HG03469 (cell line): Measurements from ENCODE around the gene SPOCK2.

Experiments used
- ATAC-seq: cut with Tn5 transposase; IDR thresholded peaks from one replicate; pipeline ENCODE4 v1.9.1; 2021; ENCODE audit warnings: mild to moderate bottlenecking, moderate library complexity, moderate number of reproducible peaks; ENCODE audit not compliant: unreplicated experiment

Gene SPOCK2

GRCh38 chr10:72088889-72089575 lies 681 bp upstream of the SPOCK2 start:
- no peak for ATAC-seq

GRCh38 chr10:72087392-72087968 lies 871 bp downstream of the SPOCK2 start:
- ATAC-seq = no peak

DNA sequence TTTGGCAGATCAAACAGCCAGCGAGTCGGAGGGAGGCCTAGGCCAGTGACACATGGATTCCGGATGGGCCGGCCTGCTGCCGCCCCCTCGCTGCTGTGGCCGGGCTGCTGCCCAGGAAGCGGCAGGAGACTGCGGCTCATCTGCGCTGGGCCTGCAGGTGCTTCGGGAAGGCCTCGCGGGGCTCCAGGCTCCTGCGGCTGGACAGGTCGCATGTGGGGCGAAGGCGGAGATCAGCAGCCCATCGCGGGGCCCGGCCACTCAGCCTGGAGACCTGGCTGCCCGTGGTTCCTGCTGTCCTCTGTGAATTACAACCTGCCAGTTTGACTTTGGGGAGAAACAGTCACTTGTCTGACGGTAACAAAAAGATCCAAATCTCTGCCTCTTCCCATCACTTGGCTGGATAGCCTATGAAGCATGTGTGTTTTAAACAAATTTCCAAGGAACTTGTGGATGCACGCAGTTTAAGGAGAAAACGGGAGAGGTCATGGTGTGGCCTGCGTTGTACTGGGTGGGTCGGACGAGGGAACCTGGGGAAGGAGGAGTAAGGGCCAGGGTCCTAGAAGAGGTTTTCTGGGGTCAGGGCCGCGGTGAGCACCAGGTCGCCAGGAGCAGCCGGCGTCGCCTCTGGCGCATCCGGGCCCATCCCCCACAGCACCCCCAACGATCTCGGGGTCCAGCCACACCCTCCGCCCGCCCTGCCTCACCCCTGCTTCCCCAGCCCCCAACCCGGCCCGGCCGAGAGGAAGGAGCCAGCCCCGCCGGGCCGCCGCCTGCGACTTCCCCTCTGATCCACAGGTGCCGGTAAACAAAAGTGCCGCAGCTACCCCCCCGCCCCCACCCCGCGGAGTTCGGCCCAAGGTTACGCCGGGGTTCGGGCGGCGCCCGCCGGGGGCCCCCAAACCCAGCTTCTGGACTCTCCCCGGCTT lies 1.6 kb downstream of the SPOCK2 start:
- no peak for ATAC-seq

- ATAC-seq = no peak
Observed at GRCh38 chr10:72085864-72086465, 2.4 kb downstream of the SPOCK2 start.

- no peak for ATAC-seq
Observed at GRCh38 chr10:72085166-72085565, 3.2 kb downstream of the SPOCK2 start.

DNA sequence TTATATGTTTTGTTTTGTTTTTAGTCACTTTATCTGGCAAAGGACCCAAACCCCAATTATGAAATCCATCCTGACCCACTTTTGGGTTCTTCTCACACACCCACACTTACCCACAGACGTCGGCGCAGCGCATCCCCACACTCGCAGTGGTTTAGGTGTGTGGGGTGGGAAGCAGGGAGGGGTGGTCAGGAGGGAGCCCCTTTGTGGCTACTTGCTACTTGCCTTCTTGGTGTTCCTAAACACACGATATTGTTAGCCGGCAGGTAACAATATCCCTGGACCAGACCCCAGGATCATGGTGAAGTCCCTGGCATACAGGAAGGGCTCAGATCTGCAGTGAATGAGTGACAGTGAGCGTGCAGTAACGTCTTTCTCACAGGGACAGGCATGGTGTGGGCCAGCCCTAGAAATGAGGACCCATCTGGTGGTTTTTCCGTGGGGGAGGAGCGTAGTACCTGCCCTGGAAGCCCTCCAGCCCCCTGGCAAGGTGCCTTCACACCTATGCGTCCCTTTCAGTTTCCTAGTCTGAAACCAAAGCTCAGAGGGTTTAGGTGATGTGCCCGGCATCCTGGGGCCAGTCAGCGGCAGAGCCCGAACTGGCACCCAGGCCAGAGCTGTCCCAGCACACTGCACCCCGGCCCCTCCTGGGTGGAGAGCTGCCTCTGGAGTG lies 4.4 kb downstream of the SPOCK2 start:
- no peak for ATAC-seq

DNA sequence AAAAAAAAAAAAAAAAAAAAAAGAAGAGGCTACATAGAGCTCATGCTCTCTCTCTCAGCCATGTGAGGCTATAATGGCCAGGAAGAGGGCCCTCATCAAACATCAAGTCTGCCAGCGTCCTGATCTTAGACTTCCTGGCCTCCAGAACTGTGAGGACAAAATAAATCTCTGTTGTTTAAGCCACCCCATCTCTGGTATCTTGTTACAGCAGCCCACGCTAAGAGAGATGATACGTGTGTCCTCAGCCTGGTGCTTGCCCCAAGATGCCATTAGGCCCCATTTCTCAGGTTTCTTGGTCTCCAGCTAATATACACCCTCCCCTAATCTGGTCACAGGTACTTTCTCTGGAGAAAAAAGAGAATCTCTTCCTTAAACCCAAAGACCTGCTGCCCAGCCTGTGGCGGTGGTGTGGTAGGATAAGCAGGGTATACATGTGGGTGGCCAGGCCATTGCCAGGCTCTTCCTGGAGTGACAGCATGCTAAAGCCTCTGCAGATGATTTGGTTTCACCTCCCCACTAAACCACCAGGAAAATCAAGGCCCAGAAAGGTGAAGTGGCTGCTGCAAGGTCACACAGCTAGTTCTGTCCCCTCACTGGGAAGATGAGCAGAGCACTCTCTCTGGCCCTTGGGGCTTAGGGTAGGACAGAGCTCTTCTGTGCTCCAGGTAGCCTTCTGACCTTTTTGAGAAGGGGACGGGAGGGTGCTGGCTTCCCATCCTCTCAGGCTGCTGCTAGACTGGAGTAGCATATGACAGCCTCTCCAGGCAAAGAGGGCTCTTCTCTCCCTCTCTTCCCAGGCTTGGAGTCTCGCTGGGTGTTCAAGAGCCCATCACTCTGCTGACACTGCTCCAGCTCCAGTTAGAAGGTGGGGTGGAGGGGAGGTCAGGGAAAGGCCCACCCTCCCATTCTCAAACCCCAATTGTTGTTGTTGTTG lies 5.2 kb downstream of the SPOCK2 start:
- no peak for ATAC-seq

- no peak for ATAC-seq
Observed at GRCh38 chr10:72081772-72082590, 6.4 kb downstream of the SPOCK2 start.

GRCh38 chr10:72081210-72081609 lies 7.1 kb downstream of the SPOCK2 start:
- ATAC-seq = no peak

- no peak for ATAC-seq
Observed at GRCh38 chr10:72080042-72080975, 8.0 kb downstream of the SPOCK2 start.

GRCh38 chr10:72079356-72079755 lies 9.0 kb downstream of the SPOCK2 start:
- no peak for ATAC-seq

DNA sequence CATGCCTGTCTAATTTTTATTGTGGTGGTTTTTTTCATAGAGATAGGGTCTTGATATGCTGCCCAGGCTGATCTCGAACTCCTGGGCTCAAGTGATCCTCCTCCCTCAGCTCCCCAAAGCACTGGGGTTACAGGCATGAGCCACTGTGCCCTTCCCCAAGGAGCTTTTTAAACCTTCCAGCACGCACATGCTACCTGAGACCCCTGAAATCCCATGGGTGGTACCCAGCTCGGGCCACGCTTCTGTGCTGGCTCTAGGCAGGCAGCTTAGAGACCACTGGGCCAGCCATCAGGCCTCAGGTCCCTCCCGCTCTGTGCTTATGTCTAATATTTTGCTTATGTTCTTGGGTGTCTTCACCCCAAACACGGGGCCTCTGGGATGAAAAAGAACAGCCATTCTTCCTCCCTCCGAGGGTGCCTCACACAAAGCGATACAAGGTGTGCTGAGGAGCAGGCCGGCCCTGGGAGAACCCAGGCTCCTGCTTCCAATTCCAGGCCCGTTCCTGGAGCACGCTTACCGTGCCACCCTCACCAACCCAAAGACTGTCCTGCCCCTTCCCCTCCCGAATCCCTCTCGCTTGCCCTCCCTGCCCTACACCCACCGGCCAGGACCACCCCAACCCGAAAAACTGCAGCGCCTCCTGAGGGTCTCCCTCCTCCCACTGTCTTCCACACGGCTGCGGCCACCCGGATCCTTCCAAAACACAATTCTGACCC lies 10.9 kb downstream of the SPOCK2 start:
- no peak for ATAC-seq

DNA sequence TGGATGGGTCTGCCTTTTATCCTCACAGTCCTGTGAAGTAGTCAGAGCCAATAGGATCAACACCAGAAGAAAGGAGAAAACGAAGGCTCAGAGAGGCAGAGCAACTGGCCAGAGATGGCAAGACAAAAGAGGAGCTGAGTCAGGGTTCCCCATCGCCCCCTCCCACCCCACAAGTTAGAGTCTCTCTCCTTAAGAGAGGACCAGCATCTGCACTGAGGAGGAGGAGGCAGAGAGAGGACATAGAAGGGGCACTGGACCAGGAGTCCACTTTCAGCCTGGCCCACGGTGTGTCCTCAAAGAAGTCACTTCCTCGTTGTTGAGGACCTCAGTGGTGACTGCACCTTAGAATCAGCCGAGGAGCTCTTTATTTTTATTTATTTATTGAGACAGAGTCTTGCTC lies 11.6 kb downstream of the SPOCK2 start:
- no peak for ATAC-seq

DNA sequence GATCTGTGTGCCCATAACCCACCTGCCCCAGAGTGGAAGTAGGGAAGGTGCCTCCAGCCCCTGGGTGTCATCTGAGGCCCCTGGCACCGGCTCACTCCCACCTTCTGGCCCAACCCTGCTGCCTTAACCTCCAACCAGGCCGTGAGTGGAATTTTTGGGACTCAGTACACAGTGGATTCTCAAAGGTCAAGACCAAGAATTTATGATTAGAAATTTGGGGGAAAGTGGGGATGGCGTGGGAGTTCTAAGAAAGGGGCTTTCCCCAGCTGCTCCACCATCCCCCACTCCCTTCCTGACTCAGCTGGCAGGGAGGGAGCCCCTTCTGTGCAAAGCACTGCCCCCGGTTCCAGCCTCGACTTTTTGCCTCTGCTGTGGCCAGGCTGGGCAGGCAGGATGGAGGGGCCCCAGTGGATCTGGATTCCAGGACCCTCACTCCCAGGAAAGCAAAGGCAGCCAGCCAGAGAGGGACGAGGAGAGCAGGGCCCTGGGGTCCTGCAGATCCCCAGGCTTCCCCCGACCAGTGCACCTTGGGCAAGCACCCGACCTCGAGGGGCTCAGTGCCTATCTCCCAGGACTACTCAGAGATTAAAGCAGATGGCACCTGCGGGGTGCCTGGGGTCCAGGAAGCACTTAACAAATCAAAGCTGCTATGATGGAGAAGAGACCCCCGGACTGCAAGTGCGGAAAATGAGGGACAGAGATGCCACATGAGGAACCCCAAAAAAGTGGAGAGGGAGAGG lies 12.8 kb downstream of the SPOCK2 start:
- no peak for ATAC-seq

- no peak for ATAC-seq
Observed at GRCh38 chr10:72074574-72075375, 13.6 kb downstream of the SPOCK2 start.
